Stimulated activated CD8-positive, alpha-beta memory T cell treated with anti-CD3 and anti-CD28 coated beads, Interleukin-12 subunit alpha, Interleukin-12 subunit beta, amount 100 ng/mL, for 4 hours (primary cell): ENCODE results near the gene ATG2B.

ENCODE experiments used
- DNase-seq: peaks from one replicate; pipeline ENCODE4 v3.0.0-alpha.2; 2020; ENCODE audit warnings: low read depth

ATG2B gene

DNA sequence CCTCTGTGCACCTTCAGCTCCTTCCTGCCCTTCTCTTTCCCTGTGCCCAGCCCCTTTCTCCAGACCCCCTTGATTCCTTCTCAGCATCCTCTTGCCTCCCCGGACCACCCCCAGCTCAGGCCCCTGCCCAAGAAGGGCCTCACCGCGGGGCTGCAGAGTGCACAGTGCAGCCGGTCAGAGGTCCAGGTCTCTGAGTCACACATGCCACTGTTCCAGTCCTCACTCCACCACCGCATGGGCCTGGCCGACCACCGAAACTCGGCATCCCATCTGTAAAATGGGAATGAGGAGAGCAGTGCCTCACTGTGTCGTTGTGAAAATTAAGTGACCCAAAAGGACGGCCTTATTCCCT lies 93.8 kb downstream of the ATG2B start:
- DNase-seq: no peak

DNA sequence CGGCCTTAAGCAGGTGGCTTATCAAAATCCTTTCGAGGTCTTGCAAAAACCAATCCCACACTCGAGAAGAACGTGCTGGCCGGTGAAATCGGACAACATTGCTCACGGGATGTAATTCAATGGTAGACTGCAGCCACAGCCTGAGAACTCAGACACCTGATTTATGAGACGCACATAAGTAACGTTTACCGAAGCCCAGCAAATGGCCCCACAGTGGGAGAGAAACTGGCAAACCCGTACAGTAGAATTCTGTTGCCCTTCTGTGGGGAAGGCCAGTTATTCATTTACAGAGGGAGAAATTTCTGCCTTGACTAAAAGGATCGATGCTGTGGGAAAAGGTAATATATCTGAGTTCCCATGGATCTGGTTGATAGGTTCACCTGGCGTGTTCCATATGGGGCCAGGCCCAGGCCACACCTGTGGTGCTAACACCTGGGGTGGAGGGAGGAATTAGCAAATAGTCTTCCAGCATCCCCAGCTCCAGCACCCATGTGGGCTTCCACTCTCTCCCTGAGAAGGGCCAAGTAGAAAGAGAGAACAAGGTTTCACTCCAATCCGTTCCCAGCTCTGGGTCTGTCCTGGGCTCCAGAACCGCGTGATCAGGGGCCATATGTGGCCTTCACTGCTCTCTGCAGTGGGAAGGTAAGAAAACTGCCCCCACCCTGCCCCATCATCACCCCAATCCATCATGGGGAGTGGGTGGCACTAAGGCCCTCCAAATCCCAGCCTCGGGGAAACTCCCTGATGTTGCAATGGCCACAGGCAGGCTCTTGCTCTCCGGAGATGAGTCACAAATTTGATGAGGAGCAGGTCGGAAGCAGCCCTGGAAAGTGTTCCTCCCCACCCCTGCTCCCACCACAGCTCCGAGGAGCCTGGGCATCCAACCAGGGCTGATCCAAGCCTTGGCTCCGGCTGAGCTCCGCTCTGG lies 94.4 kb downstream of the ATG2B start:
- no peak for DNase-seq

DNA sequence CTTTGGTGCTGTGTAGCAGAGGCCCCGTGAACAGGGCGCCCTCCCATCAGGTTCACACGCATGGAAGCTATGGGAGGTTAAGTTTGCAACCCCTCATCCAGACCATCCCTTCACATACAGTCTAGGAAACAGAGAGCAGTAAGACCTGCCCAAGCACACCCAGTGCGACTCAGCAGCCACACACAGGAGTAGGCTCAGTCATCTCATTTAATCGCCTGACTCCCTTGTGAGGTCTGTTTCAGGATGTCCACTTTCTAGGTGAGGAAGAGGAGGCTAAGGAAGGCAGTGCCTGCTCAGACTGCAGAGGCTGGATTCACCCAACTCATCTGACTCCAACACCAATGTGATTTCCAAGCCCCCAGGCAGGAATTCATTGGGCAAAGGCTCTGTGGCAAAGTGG lies 95.2 kb downstream of the ATG2B start:
- DNase-seq: no peak

DNA sequence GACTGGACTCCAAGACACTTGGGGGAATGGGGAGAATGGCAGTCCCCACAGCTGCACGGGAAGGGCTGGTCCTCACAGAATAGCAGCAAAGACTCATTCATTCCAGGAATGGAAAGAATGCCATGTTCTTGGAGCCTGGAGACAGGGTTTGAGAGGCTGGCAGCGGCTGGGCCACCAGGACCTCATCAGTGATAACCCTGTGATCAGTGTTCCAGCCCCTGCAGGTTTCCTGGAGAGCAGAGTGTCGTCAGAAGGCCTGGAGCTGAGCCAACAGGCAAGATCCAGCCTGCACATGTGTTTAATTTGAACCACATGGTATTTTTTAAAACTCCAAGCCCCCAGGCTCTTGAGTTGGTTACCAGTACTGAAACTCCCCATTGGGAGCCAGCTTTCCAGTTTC lies 95.8 kb downstream of the ATG2B start:
- DNase-seq: no peak

DNA sequence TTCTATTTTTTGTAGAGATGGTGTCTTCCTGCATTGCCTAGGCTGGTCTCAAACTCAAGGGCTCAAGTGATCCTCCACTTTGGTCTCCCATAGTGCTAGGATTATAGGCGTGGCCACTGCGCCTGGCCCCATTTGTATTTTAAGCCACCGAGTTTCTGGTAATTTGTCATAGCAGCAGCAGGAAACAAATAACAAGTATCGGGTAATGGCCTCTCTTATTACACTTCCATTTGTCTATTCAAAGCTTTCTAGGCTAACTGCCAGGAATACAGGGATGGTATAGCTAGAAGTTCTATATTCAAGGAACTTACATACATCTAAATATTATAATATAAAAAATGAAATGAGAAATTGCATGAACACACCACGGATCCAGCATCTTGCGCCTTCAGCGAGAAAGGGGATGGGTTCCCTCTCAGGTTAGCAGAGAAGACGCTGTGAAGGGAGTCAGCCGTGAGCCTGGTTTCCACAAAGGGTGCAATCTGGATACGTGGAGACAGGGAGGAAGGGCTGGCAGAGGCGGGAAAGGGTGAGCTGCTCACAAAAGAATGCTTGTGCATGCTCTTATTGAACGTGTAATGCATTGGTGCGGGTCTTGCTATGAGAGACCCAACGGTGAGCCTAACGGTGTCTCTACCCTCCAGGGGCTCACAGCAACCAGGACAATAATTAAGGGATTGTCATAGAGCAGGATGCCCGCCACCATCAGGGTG lies 97.6 kb downstream of the ATG2B start:
- no peak for DNase-seq

DNA sequence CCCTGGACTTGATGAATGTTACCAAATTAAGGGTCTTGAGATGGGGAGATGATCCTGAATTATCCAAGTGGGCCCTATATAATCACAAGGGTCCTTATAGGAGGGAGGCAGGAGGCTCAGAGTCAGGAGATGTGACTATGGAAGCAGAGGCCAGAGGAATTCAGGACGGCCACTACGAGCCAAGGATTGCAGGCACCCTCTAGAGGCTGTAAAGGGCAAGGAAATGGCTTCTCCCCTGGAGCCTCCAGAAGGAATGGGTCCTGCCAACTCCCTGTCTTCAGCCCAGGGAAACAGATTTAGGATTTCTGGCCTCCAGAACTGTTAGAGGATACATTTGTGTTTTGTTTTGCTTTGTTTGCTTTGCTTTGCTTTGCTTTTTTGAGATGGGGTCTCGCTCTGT lies 98.3 kb downstream of the ATG2B start:
- DNase-seq: no peak

DNA sequence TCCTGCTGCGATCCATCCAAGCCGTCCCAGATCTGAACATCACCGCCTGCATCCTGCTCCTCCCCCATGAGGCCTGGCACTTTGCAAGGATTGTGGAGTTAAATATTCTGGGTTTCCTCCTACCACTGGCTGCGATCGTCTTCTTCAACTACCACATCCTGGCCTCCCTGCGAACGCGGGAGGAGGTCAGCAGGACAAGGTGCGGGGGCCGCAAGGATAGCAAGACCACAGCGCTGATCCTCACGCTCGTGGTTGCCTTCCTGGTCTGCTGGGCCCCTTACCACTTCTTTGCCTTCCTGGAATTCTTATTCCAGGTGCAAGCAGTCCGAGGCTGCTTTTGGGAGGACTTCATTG lies 99.0 kb downstream of the ATG2B start:
- DNase-seq: no peak

DNA sequence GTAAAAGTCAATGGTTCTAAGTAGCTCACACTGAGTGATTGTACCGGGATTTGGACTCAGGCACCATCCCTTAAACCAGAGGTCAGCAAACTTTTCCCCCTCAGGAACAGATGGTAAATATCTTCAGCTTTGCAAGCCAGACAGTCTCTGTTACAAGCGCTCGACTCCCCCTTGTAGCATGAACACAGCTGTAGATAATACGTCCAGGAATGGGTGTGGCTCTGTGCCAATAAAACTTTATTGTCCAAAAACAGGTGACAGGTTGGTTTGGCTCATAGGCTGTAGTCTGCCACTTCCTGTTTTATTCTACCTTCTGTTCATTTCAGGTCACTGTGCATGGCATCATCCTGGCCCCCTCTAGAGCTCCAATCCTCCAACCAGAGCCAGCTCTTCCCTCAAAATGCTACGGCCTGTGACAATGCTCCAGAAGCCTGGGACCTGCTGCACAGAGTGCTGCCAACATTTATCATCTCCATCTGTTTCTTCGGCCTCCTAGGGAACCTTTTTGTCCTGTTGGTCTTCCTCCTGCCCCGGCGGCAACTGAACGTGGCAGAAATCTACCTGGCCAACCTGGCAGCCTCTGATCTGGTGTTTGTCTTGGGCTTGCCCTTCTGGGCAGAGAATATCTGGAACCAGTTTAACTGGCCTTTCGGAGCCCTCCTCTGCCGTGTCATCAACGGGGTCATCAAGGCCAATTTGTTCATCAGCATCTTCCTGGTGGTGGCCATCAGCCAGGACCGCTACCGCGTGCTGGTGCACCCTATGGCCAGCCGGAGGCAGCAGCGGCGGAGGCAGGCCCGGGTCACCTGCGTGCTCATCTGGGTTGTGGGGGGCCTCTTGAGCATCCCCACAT lies 99.6 kb downstream of the ATG2B start:
- DNase-seq: no peak

DNA sequence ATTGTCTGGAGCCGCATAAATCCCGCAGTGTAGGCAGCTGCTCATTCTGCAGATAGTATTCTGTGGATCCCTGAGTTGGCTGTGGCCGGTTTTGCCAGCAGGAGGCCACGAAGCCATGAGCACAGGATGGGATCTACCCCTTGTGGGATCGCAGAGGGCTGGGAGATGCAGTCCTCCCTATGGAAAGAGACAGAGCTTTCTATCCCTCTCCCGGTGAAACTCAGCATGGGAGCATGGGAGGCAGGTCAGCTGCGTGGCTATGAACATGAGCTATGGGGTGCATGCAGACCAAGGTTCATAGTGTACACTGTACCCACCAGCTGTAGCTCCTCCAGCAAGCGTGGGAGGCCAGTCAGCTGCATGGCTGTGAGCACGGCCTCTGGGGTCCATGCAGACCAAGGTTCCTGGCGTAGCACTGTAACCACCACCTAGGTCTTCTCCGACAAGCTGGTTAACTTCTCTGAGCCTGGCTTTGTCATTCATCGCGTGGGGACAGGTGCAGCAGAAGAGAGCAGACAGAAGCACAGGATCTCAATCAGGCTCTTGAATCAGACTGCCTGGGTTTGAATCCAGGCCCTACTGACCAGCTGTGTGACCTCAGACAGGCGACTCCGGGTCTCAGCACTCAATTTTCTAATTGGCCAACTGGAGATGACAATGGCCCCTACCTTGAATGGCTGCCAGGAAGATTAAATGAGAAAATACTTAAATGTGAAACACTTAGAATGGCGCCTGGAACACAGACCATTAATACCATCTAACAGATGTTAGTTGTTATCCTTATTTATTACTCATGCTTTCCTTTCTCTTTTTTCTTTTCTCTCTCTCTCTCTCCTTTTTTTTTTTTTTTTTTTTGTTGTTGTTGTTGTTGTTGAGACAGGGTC lies 101.1 kb downstream of the ATG2B start:
- DNase-seq: no peak

DNA sequence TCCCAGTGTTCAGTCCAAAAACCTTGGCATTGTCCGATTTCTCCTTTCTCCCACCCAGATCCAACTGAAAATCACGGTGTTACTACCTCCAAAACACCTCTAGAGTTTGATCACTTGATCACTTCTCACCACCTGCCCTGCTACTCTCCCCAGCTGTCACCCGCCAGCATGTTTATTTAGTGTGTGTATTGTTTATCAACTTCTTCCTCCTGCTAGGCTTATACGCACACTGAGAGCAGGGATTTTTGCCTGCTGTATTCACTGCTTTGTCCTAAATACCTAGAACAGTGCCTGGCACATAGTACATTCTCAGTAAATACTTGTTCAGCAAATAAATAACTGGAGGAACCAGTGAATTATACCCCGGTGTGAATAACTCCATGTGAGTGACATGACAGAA lies 102.1 kb downstream of the ATG2B start:
- no peak for DNase-seq

DNA sequence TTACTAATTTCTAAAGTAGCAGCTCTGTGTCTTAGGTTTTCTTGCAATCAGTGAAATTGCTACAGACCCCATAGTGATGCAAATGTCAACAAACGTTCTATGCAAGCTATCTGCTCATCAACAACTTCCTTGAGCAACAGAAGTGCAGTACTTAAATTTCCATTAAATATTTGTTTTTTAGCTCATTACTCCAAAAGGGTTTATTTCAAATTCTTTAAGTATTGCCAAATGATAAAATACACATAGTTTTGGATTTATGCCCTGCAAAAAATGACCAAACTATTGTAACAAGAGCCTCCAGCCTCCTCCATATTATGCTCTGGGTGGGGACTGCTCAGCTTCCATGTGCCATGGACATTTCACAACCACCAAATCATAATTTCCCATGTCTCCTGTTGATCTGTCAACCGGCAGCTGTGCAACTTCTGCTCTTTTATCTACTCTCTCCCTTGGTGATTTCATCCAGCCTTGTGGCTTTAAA lies 102.8 kb downstream of the ATG2B start:
- DNase-seq: no peak

DNA sequence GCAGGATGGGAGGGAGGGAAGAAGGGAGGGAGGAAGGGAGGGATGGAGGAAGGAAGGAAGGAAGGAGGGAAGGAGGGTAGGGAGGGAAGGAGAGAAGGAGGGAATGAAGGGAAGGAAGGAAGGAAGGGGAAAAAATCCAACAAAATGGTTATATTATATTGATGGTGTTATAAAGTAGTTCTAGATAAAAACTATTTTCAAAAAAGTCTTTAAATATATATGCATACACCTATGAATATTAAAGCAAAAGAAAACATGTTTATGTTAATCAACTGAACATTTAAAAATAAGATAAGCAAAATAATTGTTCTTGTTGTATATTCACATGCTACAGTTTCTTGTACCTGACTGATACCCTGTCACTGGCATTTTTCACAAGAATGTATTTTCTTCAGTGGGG lies 105.2 kb downstream of the ATG2B start:
- no peak for DNase-seq

DNA sequence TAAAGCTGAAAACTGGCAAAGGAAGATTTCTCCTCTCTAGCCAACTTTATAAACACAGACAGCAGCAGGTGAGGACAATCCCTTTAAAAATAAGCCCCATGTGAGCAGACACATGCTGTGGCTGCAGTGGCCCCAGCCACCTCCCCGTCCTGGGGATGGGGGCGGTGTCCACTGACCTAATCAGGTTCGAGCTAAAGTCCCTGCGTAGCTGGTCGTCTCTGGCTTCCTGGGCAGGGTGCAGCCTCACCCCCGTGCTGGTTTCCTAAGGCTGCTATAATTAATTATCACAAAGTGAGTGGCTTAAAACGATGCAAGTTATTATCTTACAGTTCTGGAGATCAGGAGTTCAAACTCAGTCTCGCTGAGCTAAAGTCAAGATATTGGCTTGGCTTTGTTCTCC lies 106.1 kb downstream of the ATG2B start:
- no peak for DNase-seq

DNA sequence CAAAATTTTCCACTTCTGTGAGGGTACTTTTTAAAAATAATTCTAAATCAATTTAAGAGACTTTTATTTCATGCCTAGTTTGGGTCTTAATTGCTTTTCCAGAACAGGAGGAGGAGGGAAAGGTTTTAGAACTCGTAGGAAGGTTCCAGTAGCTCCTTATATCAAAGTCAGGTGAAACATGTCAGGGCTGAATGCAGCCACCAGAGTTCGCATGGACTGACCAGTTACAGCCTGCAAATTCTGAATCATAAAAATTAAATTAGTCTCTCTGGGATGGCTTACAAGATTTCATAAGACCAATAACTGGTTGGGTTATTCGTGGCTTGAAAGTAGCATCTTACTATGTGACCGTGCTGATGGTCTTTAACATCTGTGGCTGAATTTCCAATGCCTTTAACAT lies 106.7 kb downstream of the ATG2B start:
- no peak for DNase-seq

DNA sequence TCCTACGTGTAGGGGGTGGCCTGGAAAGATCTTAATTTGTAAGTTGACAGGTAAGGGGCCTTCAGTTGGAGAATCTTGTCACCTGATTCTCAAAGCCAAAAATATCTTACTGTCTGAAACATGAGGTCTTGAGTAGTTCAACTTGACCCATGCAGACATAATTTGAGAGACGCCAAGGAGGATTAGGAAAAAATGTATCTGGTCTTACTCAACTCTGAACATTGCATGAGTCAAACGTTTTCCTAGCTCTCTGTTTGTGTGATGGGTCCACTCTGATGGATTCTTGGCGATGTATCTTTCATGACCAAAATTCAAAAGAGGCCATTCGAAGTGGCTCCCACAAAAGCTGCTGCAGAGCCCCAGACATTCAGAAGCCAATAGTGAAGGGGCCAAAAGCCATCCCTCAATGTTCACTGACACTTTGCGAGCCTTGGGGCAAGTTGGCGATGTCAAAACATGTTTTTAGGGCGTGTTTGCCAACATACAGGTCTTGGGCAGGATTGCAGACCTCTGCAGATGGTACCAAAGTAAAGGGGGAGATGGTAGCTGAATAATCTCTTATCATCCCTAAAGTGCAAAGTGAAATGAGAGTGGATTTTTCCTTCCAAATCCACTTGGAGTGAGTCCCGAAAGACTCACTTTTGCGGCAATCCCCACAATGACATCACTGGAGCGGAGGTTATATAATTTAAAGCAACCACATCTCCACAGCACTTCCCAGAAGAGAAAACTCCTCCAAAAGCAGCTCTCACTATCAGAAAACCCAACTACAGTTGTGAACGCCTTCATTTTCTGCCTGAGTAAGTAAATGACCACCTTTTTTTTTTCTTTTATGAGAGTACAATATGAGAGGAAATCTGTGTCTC lies 107.4 kb downstream of the ATG2B start, which contains the start of gene BDKRB1:
Gene BDKRB1 (plus strand): TSS at position 710 of the 866 bp plus-strand sequence. CDS start 7,473 bp downstream, outside the sequence.
- DNase-seq: no peak

DNA sequence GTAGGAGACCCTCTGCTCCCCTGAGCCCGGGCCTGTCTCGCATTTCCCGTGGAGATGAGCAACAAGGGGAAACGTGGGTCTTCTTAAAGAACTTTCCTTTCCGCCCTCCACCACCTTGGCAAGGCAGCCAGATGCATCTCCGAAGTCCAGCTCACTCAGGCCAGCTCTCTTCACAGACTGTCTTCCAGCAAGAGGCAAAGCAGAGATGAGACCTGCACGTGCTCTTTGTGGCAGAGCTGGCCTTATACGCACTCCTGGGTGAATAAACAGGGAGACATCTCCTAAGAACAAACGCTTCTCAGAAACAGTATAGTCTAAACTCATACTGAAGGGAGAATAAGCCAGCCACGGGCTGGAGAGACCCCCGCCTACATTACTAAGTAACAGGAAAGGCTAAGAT lies 108.5 kb downstream of the ATG2B start:
- no peak for DNase-seq

DNA sequence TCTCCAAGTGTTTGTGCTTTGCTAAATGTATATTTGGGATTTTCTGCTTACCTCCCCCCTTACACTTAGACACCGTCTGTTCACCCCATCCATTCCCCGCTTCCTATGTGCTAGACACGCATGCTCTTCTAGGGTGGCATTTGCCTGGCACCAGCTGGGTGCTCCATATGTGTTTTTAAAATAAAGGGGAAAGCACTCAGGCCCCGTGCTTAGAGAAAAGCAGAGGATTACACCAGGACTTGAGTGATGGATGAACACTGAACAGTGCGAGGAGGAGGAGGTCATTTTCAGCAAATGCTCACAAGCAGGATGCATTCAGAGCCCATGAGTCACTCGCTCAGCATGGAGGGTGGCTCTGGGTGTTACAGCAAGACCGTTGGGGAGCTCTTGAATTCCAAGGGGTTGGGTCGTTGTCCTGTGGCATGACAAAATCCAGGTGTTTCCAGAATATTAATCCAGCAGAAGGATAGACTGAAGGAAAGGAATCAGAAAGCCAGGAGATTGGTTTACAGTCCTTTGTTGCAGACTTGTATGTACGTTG lies 110.1 kb downstream of the ATG2B start:
- DNase-seq: no peak

DNA sequence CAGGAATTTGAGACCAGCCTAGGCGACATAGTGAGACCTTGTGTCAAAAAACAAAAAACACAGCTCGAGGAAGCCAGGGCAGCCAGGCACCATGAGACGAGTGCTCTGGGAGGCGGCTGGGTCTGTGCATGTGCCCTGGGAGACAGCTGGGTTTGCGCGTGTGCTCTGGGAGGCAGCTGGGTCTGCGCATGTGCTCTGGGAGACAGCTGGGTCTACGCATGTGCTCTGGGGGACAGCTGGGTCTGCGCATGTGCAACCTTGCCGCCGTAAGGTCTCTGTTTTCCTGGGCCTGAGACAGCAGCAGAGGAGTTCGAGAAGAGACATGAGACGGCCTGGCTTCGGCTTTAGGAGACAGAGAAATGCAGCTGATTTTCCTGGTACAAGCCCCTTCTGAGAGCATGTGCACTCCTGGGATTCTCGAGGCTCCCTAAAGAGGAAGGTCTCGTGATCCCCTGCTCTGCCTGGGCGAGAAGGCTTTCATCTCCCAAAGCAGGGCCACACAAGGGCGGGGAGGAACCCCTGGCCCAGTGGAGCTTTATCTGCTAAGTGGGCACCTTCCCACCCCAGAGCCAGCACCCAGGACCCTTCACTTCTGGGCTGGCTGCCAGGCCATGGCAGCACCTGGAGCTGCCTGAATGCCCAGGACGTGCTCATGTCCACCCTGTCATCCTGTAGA lies 110.7 kb downstream of the ATG2B start:
- no peak for DNase-seq

DNA sequence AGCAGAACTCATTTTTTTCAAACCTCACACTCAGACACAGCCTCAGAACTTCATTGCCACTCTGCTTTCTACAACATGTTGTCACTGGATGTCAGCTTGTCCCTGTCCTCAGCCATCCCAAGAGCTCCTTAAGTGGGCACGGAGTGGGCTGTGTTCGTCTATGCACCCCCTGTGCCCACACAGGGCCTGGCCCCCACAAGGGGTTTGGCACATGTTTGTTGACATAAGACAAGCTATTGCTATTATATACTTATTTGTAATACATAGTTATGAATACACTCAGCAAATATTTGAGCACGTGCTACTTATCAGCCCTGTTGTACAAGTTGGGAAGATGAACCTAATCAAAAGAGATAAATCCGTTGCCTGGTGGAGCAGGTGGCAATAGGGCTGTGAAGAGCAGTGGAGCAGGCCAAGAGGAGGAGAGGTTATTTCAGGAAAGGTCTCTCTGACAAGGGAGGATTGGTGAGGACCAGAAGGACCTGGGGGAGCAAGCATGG lies 111.4 kb downstream of the ATG2B start:
- no peak for DNase-seq
